ENCODE measurements around the gene CDK13. TPM values are rescaled to one million over a fixed set of nuclear protein-coding genes. Genes with fewer than 3 reads are reported as not detected.
A peak's percentile ranks its signal among the peaks of the same experiment; 100 is the strongest.
"Not testable (repeated sequence)": the region's sequence is repeated elsewhere in the genome, so short reads cannot be mapped to it uniquely, and the experiment has no call there.

The CDK13 gene
- 61.4 and 64.6 TPM in 2 replicates for total RNA-seq (2014; rRNA removed; shearing (Covaris generic))

DNA sequence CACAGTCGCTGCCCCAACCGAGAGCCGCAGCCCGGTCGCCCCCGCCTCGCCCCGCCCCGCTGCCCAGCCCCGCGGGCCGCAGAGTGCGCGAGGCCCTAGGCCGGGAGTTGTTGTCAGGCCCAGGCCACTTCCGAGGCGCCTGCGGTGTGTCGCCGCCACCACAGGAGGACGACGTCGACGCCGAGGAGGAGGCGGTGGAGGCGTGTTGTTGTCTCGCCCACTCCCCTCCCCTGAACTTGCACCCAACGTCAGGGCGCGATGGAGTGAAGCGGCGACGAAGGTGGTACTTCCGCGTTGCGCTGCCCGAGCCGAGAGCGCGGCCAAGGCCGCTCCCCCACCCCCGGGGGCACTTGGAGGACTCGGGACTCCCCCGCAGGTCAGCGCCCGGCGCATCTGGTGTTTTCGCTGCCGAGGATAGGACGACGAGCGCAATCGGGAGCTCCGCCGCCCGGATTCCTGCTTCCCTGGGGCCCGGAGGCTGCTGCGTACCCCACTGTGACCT is at the start of gene CDK13:
Gene CDK13, plus strand, starts transcription at position 286 of the 502 bp plus-strand sequence. CDS start 386 bp downstream, outside the sequence.
- peak; percentile 76 for DNase-seq (ENCODE audit: low spot score)

DNA sequence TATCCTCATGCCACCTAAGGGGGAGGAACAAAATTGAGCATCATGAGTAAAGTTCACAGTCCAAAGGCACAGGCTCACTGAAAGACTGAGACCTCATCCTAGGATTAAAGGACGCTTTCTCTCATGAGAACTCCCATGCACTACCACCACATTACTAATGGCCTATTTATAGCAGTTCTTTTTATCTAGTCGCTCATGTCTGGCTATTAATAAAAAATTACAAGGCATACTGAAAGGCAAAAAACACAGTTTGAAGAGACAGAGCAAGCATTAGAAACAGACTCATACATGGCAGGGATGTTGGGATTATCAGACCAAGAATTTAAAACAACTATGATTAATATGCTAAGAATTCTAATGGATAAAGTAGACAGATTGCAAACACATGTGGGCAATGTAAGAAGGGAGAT is 46.0 kb upstream of the CDK13 start:
- no peak for DNase-seq (ENCODE audit: low spot score)

DNA sequence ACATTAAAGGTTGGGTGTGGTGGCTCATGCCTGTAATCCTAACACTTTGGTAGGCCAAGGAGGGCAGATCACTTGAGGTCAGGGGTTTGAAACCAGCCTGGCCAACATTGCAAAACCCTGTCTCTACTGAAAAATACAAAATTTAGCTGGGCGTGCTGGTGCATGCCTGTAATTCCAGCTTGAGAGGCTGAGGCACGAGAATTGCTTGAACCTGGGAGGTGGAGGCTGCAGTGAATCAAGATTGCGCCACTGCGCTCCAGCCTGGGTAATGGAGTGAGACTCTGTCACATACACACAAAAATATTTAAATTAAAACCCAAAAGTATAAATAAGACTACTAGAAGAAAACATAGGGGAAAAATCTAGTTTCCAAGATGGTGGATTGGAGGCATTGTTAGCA is 41.9 kb upstream of the CDK13 start:
- DNase-seq (ENCODE audit: low spot score), result no peak

DNA sequence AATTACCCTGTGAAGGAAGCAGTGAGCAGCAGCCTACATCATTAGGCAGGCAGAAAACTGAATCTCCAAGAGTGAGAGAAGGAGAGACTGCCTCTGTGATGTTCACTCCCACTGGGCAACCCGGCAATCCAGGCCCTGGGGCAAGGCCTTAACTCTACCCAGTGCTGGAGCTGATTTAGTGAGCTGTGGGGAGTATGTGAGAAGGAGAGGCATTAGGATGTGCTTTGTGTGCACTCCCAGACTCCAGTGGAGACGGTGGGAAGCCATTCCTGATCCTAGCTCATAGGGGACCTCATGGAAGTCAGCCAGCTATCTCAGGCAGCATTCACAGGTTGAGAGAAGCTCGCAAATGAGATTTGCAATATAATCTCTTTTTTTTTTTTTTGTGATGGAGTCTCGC is 41.1 kb upstream of the CDK13 start:
- no peak for DNase-seq (ENCODE audit: low spot score)

DNA sequence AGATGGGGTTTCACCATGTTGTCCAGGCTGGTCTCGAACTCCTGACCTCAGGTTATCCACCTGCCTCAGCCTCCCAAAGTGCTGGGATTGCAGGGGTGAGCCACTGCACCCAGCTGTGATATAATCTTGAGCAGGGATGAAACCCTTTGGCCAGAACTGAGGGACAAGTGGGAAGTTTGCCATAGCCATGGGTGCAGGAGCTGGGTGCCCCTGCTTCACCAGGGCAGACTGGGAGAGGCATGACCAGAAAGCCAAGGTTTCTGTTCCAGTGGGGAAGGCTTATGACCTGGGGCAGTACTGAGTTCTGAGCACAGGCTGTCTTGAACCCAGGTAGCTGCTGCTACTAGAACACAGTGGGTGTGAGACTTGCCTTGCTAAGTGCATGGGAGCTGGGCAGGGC is 40.5 kb upstream of the CDK13 start:
- no peak for DNase-seq (ENCODE audit: low spot score)

DNA sequence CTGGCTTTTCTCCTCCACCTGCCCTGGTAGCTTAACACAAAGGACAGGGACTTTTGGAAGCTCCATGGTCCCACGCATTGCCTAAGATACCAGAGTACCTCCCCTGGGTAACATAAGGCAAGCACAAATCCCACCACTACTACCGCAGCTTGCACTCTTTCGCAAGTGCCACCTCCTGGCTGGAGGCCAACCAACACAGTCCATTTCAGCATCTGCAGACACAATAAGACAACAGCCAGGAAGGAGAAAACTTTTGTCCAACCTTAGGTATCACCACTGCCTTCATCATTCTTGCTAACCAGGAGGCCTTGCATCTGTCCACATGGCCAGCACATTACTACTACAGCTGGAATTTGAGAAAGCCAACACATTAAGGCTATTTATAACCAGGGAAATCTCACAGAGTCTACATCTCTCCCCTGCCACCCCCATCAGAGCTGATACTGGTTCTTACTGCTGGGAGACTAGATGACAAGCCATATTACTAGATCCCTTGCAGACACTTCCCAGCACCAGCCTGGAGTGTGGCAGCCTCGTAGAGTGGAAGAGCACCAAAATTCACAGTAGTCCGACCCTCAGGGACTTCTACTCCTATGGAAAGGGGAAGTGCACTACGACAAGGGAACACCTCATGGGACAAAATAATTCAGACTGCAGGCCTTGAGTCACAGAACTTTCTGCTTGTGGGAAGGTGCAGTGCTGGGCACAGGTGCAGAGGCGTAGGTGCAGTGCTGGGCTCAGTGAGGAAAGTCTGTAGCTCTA is 39.8 kb upstream of the CDK13 start:
- no peak for DNase-seq (ENCODE audit: low spot score)

DNA sequence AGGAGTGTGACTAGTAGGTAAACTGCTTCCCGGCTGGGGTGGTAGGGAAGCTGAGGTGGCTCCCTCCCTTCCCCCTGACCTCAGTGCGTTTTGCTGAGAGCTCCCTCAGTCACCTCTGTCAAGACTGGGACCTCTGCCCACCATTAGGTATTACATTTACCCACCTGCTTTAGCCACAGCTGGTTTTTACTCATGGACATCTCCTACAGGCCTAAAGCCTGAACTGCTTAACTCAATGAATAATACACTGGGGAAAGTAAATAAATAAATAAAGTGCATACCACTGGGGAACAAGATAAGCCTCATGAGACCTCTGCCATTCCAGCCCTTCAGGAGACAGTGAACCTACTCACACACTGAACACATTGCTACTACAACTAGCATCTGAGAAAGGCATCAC is 38.9 kb upstream of the CDK13 start:
- no peak for DNase-seq (ENCODE audit: low spot score)

DNA sequence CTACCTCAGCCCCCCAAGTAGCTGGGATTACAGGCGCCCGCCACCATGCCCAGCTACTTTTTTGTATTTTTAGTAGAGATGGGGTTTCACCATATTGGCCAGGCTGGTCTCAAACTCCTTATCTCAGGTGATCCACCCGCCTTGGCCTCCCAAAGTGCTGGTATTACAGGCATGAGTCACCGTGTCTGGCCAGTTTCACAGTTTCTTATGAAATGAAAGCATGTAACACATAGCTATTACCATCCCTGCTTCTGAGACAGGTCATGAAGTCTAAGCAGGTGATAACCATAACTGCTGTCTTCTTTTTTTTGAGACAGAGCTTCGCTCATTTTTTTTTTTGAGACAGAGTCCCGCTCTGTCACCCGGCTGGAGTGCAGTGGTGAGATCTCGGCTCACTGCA is 34.2 kb upstream of the CDK13 start:
- not testable (repeated sequence) for DNase-seq (ENCODE audit: low spot score)

DNA sequence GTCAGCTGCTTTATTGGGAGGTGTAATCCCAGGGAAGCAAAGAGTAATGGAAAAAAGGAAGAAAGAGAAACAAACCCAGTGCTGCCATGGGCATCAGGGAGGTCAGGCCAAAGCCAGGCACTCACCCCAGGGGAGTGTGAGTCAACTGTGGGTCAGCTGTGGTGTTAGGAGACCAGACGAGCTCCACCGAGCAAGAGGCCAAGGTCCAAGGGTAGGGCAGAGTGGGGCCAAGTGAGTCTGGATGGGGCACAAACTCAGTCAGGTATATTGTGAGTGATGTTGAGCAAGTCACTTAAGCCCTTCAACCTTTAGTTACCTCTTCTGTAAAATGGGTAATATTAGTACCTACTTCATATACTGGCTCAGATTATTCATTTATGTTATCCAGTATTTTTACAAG is 30.4 kb upstream of the CDK13 start:
- no peak for DNase-seq (ENCODE audit: low spot score)

DNA sequence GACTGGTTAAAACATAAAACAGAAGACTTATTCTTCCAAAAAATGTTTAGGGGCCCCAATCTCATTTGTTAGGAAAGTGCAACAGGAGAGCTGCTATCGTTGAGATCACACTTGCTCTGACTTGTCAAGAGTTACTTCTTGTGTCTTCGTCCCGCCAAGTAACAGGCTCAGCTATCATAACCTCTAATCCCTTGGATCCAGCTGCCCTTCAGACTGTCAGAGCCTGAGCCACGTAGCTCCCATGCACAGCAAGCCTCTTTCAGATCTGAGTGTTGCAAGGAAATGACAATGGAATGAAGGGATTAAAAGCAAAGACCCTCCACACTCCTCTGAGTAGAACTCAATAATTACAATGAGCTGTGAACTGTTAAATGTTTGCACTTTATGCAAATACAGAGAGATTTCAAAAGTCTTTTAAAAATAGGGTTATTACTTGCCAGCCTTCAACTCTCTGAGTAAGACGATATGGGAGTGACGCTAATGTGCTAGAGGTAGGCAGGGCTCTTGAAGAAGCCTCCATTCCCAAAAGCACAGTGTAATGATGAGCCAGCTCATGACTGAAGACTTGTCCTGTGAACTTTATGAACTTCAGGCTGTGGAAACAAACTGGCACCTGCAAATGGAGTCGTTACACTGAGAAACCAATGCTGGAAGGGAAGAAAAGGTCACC is 28.4 kb upstream of the CDK13 start:
- DNase-seq (ENCODE audit: low spot score), result no peak

DNA sequence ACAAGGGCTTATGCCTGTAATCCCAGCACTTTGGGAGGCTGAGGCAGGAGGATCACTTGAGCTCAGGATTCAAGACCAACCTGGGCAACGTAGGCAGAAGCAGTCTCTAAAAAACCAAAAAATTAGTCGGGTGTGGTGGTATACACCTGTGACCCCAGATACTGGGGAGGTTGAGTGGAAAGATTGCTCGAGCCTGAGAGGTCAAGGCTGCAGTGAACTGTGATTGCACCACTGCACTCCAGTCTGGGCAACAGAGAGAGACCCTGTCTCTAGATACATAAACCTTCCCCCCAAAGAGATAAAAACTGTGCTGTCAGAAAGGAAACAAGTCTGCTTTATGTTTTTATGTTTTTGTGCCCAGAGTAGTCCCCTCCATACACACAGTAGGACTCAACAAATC is 27.5 kb upstream of the CDK13 start:
- no peak for DNase-seq (ENCODE audit: low spot score)

DNA sequence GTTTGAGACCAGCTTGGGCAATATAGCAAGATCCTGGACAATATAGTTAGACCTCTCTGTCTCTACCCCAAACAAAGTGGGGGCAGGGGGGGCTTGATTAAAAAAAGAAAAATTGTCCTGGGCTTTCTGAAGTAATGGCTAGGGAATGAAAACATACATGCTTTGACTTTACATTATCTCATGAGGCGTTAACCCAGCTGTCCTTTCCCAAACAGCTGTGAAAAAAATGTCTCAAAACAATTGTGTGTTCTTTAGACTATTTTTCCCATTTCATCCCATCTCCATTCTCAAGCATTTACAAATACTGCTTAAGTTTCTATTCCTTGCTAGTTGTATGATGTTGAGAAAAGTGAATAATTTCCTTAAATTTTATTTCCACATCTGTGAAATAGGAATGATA is 27.0 kb upstream of the CDK13 start:
- no peak for DNase-seq (ENCODE audit: low spot score)

DNA sequence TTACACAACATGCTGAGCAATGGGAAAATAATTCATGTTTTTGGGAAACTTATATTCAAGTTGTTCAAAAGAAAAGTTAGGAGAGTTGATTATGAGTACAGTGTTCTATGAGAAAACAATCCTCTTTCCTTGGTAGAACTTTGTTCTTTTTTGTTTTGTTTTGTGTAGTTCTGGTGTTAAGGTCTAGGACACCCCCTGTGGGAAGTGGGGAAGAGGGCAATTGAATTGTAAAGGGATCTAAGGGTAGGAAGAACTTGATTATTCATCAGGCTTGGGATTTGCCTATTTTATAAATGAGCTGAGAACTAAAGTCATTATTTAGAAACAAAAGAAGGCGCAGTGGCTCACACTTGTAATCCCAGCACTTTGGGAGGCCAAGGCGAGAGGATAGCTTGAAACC is 25.9 kb upstream of the CDK13 start:
- DNase-seq (ENCODE audit: low spot score), result no peak

DNA sequence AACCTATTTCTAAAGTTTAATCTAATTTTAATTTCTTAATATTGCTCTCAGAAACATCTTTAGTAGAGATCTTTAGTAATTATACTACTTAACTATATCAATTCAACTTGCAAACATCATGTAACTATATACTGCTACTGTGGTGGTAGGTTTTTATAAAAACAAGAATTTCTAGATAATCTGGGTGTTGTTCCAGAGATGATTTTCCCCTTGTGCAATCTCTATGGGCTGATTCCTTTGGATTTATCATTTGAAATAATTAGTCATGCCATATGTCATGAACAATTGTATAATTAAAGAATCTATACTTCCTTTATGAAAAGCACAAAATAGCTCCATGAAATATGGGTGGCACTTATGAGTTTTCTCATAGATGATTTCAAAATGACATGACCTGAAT is 23.9 kb upstream of the CDK13 start:
- no peak for DNase-seq (ENCODE audit: low spot score)

DNA sequence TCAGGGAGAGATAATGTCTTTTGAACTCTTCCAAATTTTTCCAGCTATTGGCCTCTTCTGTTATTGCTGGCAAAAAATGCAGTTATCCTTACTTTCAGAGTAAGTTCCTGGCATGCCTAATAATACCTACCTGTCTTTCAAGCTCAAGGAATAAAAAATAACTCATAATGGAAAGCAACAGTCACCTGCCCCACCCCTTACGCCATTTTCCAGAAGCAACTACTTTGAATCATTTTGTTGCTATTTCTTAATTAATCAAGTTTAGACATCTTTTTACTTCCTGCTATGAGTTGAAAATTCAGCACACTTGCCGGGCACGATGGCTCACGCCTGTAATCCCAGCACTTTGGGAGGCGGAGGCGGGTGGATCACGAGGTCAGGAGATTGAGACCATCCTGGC is 23.0 kb upstream of the CDK13 start:
- no peak for DNase-seq (ENCODE audit: low spot score)

DNA sequence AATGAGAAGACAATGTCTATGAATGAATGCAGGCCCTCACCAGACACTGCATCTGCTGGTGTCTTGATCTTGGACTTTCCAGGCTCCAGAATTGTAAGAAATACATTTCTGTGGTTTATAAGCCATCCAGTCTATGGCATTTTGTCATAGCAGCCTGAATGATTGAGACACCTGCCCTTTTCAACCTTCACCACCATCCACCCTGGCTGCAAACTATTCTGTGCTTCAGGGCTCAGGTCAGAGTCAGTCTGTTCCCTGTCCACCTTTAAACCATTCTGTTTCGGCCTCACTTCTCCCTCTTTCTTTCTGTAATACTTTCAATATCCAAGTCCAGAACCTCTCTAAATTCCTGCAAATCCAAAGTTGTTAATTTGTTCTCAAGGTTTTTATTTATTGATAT is 15.9 kb upstream of the CDK13 start:
- no peak for DNase-seq (ENCODE audit: low spot score)

DNA sequence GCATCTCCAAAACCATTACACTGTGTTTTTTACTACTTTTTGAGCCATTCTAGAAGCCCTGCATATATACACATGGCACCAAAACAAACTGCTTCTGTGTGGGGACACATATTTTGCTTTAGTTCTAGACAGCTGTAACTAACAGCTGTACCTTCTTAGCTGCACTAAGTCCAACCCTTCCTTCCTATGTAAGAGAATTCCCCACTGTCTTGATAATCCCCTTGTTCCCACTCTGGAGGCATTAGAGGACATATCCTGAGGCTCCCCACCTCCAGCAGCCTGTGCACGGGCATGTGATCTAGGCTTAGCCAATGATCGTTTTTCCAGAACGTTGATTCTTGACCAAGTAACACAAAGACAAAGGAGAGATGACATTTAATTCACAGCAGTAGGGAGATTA is 13.3 kb upstream of the CDK13 start:
- DNase-seq (ENCODE audit: low spot score), result no peak

DNA sequence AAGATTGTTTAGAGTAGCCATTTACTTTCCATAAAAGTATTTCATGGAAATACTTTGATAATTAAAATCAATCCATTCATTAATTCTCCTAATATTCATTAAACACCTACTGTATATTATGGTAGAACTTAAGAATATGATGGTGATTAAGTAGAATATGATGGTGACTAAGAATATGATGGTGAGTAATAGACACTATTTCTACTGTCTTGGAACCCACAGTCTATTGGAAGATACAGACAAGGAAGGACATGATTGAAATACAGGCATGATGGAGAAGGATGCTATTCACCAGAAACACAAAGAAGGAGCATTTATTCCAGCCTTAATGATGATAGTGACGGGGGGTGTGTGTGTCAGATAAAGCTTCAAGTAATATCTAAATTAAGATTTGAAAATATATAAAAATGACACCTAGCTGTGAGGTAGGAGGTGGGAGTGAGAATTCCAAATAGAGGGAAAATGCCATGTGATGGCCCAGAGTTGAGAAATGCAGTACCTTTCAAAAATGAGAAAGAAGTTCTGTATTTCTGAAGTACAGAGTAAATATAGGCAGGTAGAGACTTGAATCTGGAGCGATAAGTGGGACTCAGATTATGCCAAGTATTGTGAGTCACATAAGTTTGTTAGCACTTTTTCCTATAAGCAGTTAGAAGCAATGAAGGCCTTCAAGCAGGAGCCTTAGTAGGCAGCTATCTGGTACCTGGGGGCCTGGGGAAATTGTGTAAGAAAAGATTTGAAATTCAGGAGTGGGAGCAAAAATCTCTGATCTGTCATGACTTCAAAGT is 12.5 kb upstream of the CDK13 start:
- DNase-seq (ENCODE audit: low spot score), result no peak

DNA sequence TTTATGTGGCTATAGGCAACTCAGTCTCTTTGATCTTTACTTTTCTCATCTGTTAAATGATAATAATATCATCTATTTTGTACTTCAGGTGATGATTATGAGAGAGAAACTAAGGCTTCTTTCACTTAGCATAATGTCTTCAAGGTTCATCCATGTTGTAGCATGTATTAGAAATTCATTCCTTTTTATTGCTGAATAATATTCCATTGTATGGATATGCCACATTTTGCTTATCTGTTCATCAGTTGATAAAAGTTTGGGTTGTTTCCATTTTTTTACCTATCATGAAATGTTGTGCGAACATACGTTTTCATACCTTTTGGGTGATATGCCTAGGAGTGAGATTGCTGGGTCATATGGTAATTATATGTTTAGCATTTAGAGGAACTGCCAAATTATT is 7.2 kb upstream of the CDK13 start:
- DNase-seq (ENCODE audit: low spot score), result no peak

DNA sequence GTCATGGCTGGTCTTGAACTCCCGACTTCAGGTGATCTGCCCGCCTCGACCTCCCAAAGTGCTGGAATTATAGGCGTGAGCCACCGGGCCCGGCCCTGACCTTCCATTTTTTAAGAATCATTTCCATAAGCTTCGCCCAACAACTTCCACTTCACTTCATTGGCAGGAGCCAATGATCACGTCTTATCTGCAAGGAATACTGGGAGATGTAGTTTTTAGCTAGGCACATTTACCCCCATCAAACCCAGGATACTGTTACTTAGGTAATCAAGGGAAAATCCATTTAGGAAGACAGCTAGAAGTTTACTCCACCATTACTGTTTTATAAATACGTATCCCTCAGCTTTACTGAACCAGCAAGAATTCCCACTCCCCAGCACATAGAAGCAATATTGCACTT is 3.4 kb upstream of the CDK13 start:
- no peak for DNase-seq (ENCODE audit: low spot score)

DNA sequence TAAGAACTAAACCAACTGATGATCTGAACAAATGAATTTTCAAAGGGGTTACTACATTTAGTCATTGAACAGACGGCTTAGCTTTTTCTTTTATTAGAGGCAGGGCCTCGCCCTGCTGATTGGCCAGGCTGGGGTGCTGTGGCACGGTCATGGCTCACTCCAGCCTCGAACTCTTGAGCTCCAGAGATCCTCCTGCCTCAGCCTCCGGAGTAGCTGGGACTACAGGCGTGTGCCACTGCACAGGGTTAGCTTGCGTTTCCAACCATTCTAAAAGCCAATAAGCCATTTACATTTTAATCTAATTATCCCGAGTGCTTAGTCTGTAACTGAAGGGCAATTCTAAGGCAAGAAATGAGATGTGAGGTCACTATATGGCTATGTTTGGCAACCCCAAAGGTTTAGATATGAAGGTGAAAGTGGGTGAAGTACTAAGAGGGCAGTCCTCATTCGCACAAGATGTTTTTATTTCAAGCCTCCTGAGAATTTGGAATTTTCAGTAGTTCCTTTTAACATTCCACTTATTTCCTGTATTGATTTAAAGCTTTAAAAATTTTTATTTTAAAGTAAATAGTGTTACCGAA is 1.6 kb upstream of the CDK13 start:
- DNase-seq (ENCODE audit: low spot score), result peak; percentile 45

All from HT-29 (cell line).